ENCODE data around the gene PKM. TPM values are rescaled to one million over a fixed set of nuclear protein-coding genes. Genes with fewer than 3 reads are reported as not detected.

Gene PKM
- total RNA-seq, 1 experiment from 2014 or later, result 1,026 TPM

DNA sequence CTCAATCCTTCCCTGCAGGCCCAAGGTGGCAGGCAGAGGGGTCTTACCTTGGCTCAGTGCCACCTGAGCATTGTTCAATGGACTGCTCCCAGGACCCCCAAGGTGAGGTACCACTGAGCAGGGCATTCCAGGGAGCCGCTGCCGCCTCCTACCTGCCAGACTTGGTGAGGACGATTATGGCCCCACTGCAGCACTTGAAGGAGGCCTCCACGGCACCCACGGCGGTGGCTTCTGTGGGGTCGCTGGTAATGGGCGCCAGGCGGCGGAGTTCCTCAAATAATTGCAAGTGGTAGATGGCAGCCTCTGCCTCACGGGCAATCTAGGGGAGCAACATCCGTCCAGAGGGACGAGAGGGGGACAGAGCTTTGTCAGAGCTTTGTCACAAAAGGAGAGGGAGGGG is 28.7 kb downstream of the PKM start:
- H3K4ac ChIP-seq (ENCODE audit: low read depth, low read length), result no peak overlapping the region
- no peak overlapping the region for H3K4me3 Mint-ChIP-seq
- H3K23me2 ChIP-seq (ENCODE audit: insufficient read length, low read depth, low read length, poor library complexity, severe bottlenecking), result peaks cover 3% of the 10 kb centered on the region
- H3K36me3 Mint-ChIP-seq (ENCODE audit: insufficient read depth in 1 of 3, low read depth in 3 of 3), result peaks cover 57 to 93% (median 86%) of the 10 kb centered on the region in 3 experiments
- no peak overlapping the region for H2AK5ac ChIP-seq (ENCODE audit: insufficient read length, low read length)
- H2AFZ ChIP-seq (ENCODE audit: low read length), result no peak overlapping the region
- H3K27me3 Mint-ChIP-seq (ENCODE audit: low read depth), result peaks cover under 1% of the 10 kb centered on the region; the same call in 1 of the 2 replicates
- no peaks in the 10 kb centered on the region for H3K79me2 ChIP-seq (ENCODE audit: insufficient read depth, low read length)
- no peaks in the 10 kb centered on the region for H3K9me3 Mint-ChIP-seq
- no peak overlapping the region for H4K91ac ChIP-seq (ENCODE audit: insufficient read length, low read depth, low read length)
- no peaks in the 10 kb centered on the region for H4K20me1 ChIP-seq (ENCODE audit: control insufficient read depth, insufficient read depth, insufficient read length)
- H3K4me1 Mint-ChIP-seq, result peaks cover 2 to 4% of the 10 kb centered on the region in 2 experiments; a peak in 2 of 4 replicates
- H3K9ac ChIP-seq (ENCODE audit: extremely low read depth, insufficient read length, low read length), result no peak overlapping the region
- DNase-seq, result no peak
- no CpG with 5 or more reads among the region's 13 CpGs for WGBS (ENCODE audit: extremely low coverage, insufficient read length, low lambda C conversion rate)
- no peak overlapping the region for H3K23ac ChIP-seq (ENCODE audit: insufficient read length, low read depth, low read length)
- H2BK12ac ChIP-seq (ENCODE audit: insufficient read length, low read depth, low read length), result no peak overlapping the region
- H3K27me3 ChIP-seq (ENCODE audit: insufficient read depth, low read length), result no peaks in the 10 kb centered on the region
- H3K18ac ChIP-seq (ENCODE audit: insufficient read length, low read depth, low read length), result no peak overlapping the region
- H3K4me2 ChIP-seq (ENCODE audit: insufficient read depth, insufficient read length, low read length), result no peak overlapping the region
- no peak overlapping the region for H4K8ac ChIP-seq (replicated peaks; ENCODE audit: insufficient read length, low read depth, low read length)
- H3K27ac Mint-ChIP-seq, result no peak overlapping the region
- no peaks in the 10 kb centered on the region for H3K4me1 ChIP-seq (ENCODE audit: insufficient read depth, low read length)
- no peak overlapping the region for H3K14ac ChIP-seq (ENCODE audit: insufficient read depth, low read length)
- no peak overlapping the region for H3K27ac ChIP-seq (ENCODE audit: insufficient read length, low read depth, low read length)
- H3K9me3 ChIP-seq (ENCODE audit: control insufficient read depth, low read depth, low read length), result no peaks in the 10 kb centered on the region
- no peak overlapping the region for H2BK120ac ChIP-seq (ENCODE audit: low read depth, low read length, poor library complexity, severe bottlenecking)
- no peak overlapping the region for H2BK20ac ChIP-seq (ENCODE audit: low read depth, low read length, poor library complexity, severe bottlenecking)
- H2BK5ac ChIP-seq (ENCODE audit: insufficient read length, low read length), result no peak overlapping the region
- TF ChIP-seq, protein P1, sequence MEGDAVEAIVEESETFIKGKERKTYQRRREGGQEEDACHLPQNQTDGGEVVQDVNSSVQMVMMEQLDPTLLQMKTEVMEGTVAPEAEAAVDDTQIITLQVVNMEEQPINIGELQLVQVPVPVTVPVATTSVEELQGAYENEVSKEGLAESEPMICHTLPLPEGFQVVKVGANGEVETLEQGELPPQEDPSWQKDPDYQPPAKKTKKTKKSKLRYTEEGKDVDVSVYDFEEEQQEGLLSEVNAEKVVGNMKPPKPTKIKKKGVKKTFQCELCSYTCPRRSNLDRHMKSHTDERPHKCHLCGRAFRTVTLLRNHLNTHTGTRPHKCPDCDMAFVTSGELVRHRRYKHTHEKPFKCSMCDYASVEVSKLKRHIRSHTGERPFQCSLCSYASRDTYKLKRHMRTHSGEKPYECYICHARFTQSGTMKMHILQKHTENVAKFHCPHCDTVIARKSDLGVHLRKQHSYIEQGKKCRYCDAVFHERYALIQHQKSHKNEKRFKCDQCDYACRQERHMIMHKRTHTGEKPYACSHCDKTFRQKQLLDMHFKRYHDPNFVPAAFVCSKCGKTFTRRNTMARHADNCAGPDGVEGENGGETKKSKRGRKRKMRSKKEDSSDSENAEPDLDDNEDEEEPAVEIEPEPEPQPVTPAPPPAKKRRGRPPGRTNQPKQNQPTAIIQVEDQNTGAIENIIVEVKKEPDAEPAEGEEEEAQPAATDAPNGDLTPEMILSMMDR (conservative IDR thresholded peaks at IDR 0.05), result no peak
- no peak overlapping the region for H3K56ac ChIP-seq (ENCODE audit: insufficient read length, low read depth, low read length)
- no peak overlapping the region for H2BK15ac ChIP-seq (ENCODE audit: low read depth, low read length)
- H3K79me1 ChIP-seq (ENCODE audit: insufficient read depth, low read depth, low read length, poor library complexity, severe bottlenecking), result no peaks in the 10 kb centered on the region
- H3T11ph ChIP-seq (ENCODE audit: low read length), result no peak overlapping the region
- H4K5ac ChIP-seq (ENCODE audit: insufficient read length, low read depth, low read length), result no peak overlapping the region
